Activated naive CD4-positive, alpha-beta T cell treated with anti-CD3 and anti-CD28 coated beads, Interleukin-2, amount 50 U/mL, for 16 hours (primary cell): ENCODE results near the gene ERAL1.
"Not testable (repeated sequence)": the region's sequence is repeated elsewhere in the genome, so short reads cannot be mapped to it uniquely, and the experiment has no call there.

Source experiments
- DNase-seq: peaks from one replicate; pipeline ENCODE4 v3.0.0-alpha.2; 2020

ERAL1 gene

DNA sequence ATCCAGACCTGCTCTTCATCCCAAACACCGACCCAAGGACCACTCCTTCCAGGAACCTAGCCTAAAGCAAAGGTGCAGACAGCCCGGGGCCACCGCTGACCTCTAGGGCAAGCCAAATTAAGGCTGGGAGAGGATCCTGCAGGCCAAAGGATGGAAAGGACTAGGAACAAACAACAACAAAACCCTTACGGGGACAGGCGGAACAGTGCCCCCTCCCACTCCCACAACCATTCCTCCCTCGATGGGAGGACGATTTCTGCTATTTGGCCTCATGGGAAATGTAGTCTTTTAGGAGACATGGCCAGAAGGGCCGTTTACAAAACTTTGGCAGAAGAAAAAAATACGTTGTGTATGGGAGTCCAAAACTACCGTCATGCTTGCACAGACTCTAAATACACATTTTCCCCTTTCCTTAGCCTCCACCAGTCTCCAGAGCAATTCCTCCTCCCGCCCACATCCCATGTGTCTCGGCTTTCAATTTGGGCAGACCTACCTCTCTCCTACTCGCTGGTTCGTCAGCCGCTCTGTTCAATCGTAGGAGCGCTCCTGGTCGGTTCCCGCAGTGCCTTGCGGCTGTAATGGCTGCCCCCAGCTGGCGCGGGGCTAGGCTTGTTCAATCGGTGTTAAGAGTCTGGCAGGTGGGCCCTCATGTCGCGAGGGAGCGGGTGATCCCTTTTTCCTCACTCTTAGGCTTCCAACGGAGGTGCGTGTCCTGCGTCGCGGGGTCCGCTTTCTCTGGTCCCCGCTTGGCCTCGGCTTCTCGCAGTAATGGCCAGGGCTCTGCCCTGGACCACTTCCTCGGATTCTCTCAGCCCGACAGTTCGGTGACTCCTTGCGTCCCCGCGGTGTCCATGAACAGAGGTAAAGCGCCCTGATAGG, at the start of gene ERAL1:
Gene ERAL1 (plus strand): TSS at position 560 of the 879 bp plus-strand sequence. CDS start 19 bp downstream, at position 579.
- DNase-seq = peak; percentile 86

- no peak for DNase-seq
Measured at GRCh38 chr17:28807925-28808634, 46.7 kb upstream of the ERAL1 start.

DNA sequence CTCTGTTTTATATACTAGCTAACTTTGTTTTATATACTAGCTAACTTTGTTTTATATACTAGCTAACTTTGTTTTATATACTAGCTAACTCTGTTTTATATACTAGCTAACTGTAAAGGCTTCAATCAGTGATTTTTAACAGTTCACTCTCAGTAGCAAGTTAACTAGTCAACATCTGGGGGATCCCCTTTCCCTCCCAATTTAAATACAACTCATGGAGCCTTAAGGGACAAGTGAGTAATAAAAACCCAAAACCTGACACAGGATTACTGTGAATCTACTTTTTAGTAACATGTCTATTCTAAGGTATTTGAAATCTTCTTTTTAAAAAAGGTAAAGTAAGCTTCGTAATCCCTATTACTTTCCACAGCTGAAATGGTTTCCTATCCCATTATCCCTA, 44.4 kb upstream of the ERAL1 start:
- no peak for DNase-seq

DNA sequence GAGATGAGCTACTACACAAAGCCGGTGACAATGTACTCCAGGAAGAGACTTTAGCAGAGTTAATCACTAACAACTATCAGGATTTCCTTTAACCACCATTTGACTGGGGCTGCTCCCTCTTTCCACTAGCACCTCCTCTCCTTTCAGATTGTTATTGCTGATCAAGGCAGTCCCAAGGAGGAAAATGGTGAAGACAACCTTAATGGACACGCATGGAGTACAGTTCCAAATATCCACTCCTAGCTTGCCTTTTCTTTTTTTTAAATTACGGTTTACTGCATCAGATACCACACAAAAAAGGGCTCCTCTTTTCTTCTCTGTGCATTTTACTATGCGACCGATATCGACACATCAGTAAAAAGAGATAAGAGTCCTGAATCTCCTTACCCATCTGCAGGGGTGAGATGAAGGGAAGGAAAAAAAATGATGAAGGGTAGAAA, 43.1 kb upstream of the ERAL1 start:
- no peak for DNase-seq

- DNase-seq = peak; percentile 98
Measured at GRCh38 chr17:28812091-28812747, 42.6 kb upstream of the ERAL1 start.

- no peak for DNase-seq
Measured at GRCh38 chr17:28812748-28813377, 42.0 kb upstream of the ERAL1 start.

- no peak for DNase-seq
Measured at GRCh38 chr17:28816540-28816939, 38.3 kb upstream of the ERAL1 start.

DNA sequence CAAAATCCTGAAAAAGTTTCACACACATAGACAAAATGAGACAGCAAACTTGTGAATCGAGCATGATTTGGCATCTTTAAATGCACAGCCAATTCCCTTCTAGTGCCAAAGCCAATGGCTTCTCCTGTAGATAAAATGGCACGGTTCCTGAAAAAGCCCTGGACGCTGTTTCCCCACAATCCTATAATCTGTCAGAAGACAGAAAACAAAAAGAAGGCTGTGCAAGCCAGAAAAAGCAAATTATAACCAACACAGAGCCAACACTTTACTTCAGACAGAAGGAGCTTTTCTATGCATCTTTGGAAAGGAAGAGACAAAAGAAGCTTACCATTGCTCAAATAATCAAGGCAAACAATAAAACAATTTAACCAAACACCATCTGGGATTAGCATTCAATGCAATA, 36.0 kb upstream of the ERAL1 start:
- DNase-seq = no peak

GRCh38 chr17:28819582-28819981, 35.2 kb upstream of the ERAL1 start:
- DNase-seq = no peak

GRCh38 chr17:28827672-28828071, 27.1 kb upstream of the ERAL1 start:
- DNase-seq = no peak

- no peak for DNase-seq
Measured at GRCh38 chr17:28828294-28829040, 26.3 kb upstream of the ERAL1 start.

- DNase-seq = no peak
Measured at GRCh38 chr17:28834420-28834819, 20.4 kb upstream of the ERAL1 start.

DNA sequence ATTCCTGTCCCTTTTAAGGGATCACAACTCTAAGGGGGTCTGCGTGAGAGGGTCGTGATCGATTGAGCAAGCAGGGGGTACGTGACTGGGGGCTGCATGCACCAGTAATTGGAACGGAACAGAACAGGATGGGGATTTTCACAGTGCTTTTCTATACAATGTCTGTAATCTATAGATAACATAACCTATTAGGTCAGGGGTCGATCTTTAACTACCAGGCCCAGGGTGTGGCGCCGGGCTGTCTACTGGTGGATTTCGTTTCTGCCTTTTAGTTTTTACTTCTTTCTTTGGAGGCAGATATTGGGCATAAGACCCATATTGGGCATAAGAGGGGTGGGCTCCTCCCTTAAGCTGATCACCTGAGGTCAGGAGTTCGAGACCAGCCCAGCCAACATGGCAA, 18.3 kb upstream of the ERAL1 start:
- DNase-seq = not testable (repeated sequence)

GRCh38 chr17:28839221-28839620, 15.6 kb upstream of the ERAL1 start:
- DNase-seq = no peak

DNA sequence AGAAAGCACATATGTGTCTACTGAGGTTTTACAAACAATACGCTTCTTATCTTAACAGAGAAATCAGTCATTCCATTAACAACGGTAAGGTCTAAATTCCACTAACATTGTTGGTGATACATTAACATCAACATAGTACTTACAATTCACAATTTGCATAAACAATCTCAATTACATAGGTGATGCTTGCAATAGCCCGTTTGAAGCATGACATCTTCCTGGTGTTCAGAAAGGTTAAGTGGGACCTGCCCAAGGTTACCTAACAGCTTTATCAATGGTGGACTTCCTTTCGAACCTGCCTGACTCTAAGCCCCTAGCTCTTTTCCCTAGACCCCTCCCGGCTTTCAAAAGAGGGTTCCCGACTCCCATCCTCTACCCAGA, 12.9 kb upstream of the ERAL1 start:
- DNase-seq = no peak

DNA sequence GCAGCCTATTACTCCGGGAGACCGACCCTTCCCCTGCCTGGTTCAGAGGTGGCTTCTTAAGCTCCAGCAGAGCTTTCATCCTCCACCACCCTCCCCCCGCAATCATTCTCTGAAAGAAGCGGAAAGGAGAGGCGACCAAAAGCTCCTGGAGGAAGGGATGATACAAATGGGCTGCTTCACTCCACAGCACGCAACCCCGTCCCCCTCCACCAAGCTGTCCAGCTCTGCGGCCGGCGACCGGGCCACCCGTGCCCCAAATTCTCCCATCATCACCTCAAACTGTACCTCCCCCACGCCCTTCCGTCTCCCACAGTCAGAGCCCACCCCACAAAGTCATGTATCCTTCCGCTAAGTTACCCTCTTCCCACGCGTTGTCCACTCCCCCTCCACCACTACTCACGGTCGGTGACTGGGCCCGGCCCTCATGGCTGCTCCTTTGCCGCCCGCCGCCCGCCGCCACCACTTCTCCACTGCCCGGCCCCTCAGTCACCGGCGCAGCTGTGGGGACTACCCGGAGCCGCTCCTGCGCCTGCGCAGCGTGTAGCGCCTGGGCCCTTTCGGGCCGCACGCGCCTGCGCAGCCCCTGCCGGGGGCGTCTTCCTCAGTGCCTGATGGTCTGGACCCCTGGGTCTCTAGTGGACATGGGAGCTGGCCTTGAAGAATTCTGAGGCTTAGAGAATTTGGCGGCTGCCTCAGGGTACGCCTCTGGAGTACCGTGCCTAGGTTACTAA, 12.4 kb upstream of the ERAL1 start, which contains the start of gene FAM222B:
Gene FAM222B (minus strand): TSS at position 509 of the 731 bp plus-strand sequence. CDS start 76,123 bp downstream, outside the sequence.
- peak; percentile 88 for DNase-seq

GRCh38 chr17:28843816-28844148, 11.0 kb upstream of the ERAL1 start:
- DNase-seq = no peak

GRCh38 chr17:28846231-28846630, 8.6 kb upstream of the ERAL1 start:
- peak; percentile 35 for DNase-seq

DNA sequence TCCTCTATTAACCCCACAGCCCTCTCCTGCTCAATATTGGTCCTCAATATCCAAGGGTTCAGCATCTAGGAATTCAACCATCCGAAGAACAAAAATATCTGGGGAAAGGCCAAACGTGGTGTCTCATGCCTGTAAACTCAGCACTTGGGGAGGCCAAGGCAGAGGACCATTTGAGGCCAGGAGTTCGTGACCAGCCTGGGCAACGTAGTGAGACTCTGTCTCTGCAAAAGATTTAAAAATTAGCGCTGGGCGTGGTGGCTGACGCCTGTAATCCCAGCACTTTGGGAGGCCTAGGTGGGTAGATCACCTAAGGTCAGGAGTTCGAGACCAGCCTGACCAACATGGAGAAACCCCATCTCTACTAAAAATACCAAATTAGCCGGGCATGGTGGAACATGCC, 8.1 kb upstream of the ERAL1 start:
- DNase-seq = not testable (repeated sequence)

- DNase-seq = peak; percentile 65
Measured at GRCh38 chr17:28848667-28849066, 6.1 kb upstream of the ERAL1 start.

- DNase-seq = no peak
Measured at GRCh38 chr17:28849281-28849680, 5.5 kb upstream of the ERAL1 start.

DNA sequence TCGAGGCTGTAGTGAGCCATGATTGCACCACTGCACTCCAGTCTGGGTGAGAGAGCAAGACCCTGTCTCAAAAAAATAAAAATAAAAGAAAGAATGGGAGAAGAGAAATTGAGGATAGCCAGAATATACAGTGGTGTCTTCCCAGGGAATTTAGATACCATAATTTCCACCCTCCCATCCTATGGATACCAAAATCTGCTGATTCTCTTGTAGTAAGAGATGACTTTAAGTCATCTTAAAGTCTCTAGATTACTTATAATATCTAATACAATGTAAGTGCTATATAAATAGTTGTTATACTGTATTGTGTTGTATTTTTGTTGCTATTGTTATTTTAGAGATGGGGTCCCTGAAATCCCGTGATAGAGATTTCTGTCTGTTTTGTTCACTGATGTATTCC, 1.5 kb upstream of the ERAL1 start:
- no peak for DNase-seq
